ENCODE results near the gene SLC19A1. TPM values are rescaled to one million over a fixed set of nuclear protein-coding genes. Genes with fewer than 3 reads are reported as not detected.

SLC19A1 gene
- total RNA-seq, 2 donors from 2014 or later = 12.2 to 15.5 TPM

GRCh38 chr21:45459171-45460010 lies 82.8 kb downstream of the SLC19A1 start:
- H3K4me3 ChIP-seq = no peak overlapping the region
- intact Hi-C loops (cut with DNase I) = no loop called here
- 95% methylated on average over 23 of the region's 23 CpGs for WGBS
- DNase-seq (ENCODE audit: low spot score) = no peak
- H3K27ac ChIP-seq = no peak overlapping the region
- TF ChIP-seq POLR2A (IDR thresholded peaks at IDR 0.05) = no peak
- no peak for TF ChIP-seq POLR2AphosphoS5 (IDR thresholded peaks at IDR 0.05)
- TF ChIP-seq CTCF (IDR thresholded peaks at IDR 0.05) = no peak
- no peaks in the 10 kb centered on the region for H3K9me3 ChIP-seq
- no peaks in the 10 kb centered on the region for H3K36me3 ChIP-seq
- H3K4me1 ChIP-seq (replicated peaks) = peaks cover 9% of the 10 kb centered on the region
- no peaks in the 10 kb centered on the region for H3K27me3 ChIP-seq (replicated peaks; ENCODE audit: insufficient read depth)

- no peaks in the 10 kb centered on the region for H3K9me3 ChIP-seq
- H3K4me1 ChIP-seq (replicated peaks) = peaks cover 9% of the 10 kb centered on the region
- TF ChIP-seq POLR2AphosphoS5 (IDR thresholded peaks at IDR 0.05) (no peak), POLR2A (IDR thresholded peaks at IDR 0.05) (no peak), CTCF (IDR thresholded peaks at IDR 0.05) (no peak)
- 70% methylated on average over 28 of the region's 30 CpGs for WGBS
- intact Hi-C loops (cut with DNase I) = no loop called here
- H3K36me3 ChIP-seq = no peaks in the 10 kb centered on the region
- no peak overlapping the region for H3K27ac ChIP-seq
- H3K4me3 ChIP-seq = no peak overlapping the region
- DNase-seq (ENCODE audit: low spot score) = no peak
- H3K27me3 ChIP-seq (replicated peaks; ENCODE audit: insufficient read depth) = no peaks in the 10 kb centered on the region
Measured at GRCh38 chr21:45458281-45459170, 83.7 kb downstream of the SLC19A1 start.

- WGBS = 59% methylated on average over 9 of the region's 9 CpGs
Measured at GRCh38 chr21:45457832-45458172, 84.4 kb downstream of the SLC19A1 start.

GRCh38 chr21:45457161-45457831 lies 84.9 kb downstream of the SLC19A1 start:
- no peaks in the 10 kb centered on the region for H3K9me3 ChIP-seq
- H3K27me3 ChIP-seq (replicated peaks; ENCODE audit: insufficient read depth) = no peaks in the 10 kb centered on the region
- no peak for TF ChIP-seq POLR2AphosphoS5 (IDR thresholded peaks at IDR 0.05)
- no peak overlapping the region for H3K4me3 ChIP-seq
- H3K36me3 ChIP-seq = no peaks in the 10 kb centered on the region
- 93% methylated on average over 23 of the region's 25 CpGs for WGBS
- DNase-seq (ENCODE audit: low spot score) = no peak
- intact Hi-C loops (cut with DNase I) = no loop called here
- H3K27ac ChIP-seq = no peak overlapping the region
- H3K4me1 ChIP-seq (replicated peaks) = peaks cover 9% of the 10 kb centered on the region

More at GRCh38 chr21:45457832-45458172, 84.4 kb downstream of the SLC19A1 start:
- peaks cover 9% of the 10 kb centered on the region for H3K4me1 ChIP-seq (replicated peaks)
- no peaks in the 10 kb centered on the region for H3K9me3 ChIP-seq
- H3K27me3 ChIP-seq (replicated peaks; ENCODE audit: insufficient read depth) = no peaks in the 10 kb centered on the region
- TF ChIP-seq POLR2AphosphoS5 (IDR thresholded peaks at IDR 0.05) = no peak
- TF ChIP-seq CTCF (IDR thresholded peaks at IDR 0.05) = no peak
- no peak for TF ChIP-seq POLR2A (IDR thresholded peaks at IDR 0.05)
- H3K27ac ChIP-seq = no peak overlapping the region
- intact Hi-C loops (cut with DNase I) = no loop called here
- no peak for DNase-seq (ENCODE audit: low spot score)
- no peaks in the 10 kb centered on the region for H3K36me3 ChIP-seq
- H3K4me3 ChIP-seq = no peak overlapping the region

GRCh38 chr21:45456584-45457160 lies 85.6 kb downstream of the SLC19A1 start:
- Histone ChIP-seq H3K9me3 (no peaks in the 10 kb centered on the region), H3K36me3 (no peaks in the 10 kb centered on the region), H3K27ac (no peak overlapping the region), H3K27me3 (replicated peaks; ENCODE audit: insufficient read depth) (no peaks in the 10 kb centered on the region), H3K4me3 (no peak overlapping the region), H3K4me1 (replicated peaks) (peaks cover 9% of the 10 kb centered on the region)
- no peak for TF ChIP-seq POLR2A (IDR thresholded peaks at IDR 0.05)
- no peak for TF ChIP-seq CTCF (IDR thresholded peaks at IDR 0.05)
- TF ChIP-seq POLR2AphosphoS5 (IDR thresholded peaks at IDR 0.05) = no peak
- intact Hi-C loops (cut with DNase I) = no loop called here
- 86% methylated on average over 27 of the region's 38 CpGs for WGBS
- no peak for DNase-seq (ENCODE audit: low spot score)

Data from prostate gland (tissue), 2 donors.